Activated naive CD4-positive, alpha-beta T cell treated with anti-CD3 and anti-CD28 coated beads, Interleukin-2, amount 50 U/mL, for 72 hours (primary cell): ENCODE measurements around the gene PTPRR. TPM values are rescaled to one million over a fixed set of nuclear protein-coding genes. Genes with fewer than 3 reads are reported as not detected.

Experiments
- ATAC-seq, 2 donors: fragments of 150-1000 bp; cut with Tn5 transposase; 2 replicates each; pipeline ENCODE4 v1.10.0; 2021; ENCODE audit warnings: mild to moderate bottlenecking in 2 of 2, moderate library complexity in 2 of 2
- DNase-seq, 2 donors: peaks; one replicate each; pipeline ENCODE4 v3.0.0; 2021 to 2022; ENCODE audit warnings: low spot score in 2 of 2
- H3K27ac Mint-ChIP-seq, 2 donors: one replicate each; pipeline ENCODE4 v1.8.0; 2022; ENCODE audit warnings: mild to moderate bottlenecking in 2 of 2, mixed read lengths in 2 of 2
- H3K36me3 Mint-ChIP-seq, 2 donors: one replicate each; pipeline ENCODE4 v1.8.0; 2022; ENCODE audit warnings: mixed read lengths in 2 of 2
- H3K9me3 Mint-ChIP-seq, 2 donors: one replicate each; pipeline ENCODE4 v1.8.0; 2022; ENCODE audit warnings: mixed read lengths in 2 of 2
- total RNA-seq, 2 donors: library from RNA; stranded (reverse); gene quantifications; one replicate each; pipeline ENCODE4 v1.2.3, GENCODE V29; 2022

Gene PTPRR, protein sequence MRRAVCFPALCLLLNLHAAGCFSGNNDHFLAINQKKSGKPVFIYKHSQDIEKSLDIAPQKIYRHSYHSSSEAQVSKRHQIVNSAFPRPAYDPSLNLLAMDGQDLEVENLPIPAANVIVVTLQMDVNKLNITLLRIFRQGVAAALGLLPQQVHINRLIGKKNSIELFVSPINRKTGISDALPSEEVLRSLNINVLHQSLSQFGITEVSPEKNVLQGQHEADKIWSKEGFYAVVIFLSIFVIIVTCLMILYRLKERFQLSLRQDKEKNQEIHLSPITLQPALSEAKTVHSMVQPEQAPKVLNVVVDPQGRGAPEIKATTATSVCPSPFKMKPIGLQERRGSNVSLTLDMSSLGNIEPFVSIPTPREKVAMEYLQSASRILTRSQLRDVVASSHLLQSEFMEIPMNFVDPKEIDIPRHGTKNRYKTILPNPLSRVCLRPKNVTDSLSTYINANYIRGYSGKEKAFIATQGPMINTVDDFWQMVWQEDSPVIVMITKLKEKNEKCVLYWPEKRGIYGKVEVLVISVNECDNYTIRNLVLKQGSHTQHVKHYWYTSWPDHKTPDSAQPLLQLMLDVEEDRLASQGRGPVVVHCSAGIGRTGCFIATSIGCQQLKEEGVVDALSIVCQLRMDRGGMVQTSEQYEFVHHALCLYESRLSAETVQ
- not detected for total RNA-seq

DNA sequence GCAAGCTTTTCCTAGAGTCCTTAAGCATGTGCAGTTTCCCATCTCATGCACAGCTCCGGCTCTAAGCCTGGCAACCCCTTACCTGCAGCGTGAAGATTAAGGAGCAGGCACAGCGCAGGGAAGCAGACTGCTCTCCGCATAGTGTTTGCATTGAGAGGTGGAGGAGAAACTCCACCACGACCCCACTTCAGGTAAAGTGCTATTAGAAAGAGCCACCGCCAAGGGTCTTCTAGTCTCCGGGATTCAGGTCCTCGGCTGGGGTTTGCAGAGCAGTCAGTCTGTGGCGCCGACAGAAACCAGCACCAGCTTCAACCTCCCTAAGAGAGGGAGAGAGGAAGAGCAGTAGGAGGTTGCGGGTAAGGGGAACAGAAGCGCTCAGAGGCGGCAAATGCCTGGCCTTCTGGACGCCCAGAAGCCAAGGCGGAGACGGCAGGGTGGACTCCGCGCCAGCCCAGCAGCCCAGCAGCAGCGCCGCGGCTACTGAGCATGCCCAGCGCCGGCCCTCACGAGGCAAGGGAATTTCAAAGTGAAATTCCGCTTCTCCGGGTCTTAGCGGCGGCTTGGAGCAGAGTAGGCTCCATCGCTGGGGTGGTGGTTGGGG lies at the start of gene PTPRR:
PTPRR (minus strand) TSS at position 488 of the 601 bp plus-strand sequence; CDS start at position 140, 348 bp downstream.
- H3K27ac Mint-ChIP-seq, result no peak within 1 kb of the TSS
- no peak for ATAC-seq
- no peak for DNase-seq
- H3K36me3 Mint-ChIP-seq, result no peaks in the 10 kb centered on the region
- peaks cover 0 to 10% of the 10 kb centered on the region in 2 donors for H3K9me3 Mint-ChIP-seq

DNA sequence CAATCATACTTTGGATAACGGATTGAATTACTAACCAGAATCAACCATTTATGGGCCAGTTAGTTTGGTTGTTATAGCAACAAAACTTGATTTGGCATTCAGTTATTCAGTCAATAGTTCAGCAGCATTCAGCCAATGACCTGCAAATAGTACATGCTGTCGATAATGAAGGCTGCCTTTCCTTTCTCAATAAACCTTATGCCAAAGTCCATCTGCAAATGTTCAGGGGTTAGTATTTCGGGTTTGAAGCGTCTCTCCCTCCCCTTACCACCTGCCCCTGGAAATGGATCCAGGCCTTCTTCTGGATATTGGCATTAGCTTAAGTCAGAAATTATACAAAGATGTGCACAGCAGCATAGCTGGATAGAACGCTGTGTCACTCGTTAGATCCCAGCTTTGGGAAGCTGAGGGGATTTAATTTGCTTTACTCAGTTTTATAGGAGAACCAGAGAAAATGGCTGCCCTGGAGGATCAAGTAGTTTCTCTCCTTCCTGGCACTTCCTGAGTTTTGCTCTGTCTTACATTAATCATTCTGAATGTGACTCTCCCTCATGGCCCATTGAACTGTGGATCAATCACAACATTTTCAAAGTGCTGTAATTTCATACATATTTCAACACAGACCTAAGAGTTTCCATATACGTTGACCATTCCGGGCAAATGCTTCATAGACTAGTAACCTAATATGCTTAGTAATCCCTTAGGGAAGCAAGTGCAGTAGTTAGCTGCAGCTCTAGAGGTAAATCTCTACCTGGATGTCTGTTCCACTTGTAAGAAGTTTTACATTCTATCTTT lies 46.7 kb upstream of the PTPRR start:
- Mint-ChIP-seq H3K27ac (no peak overlapping the region), H3K36me3 (no peaks in the 10 kb centered on the region), H3K9me3 (peaks cover 6 to 11% of the 10 kb centered on the region in 2 donors)
- DNase-seq (no peak), ATAC-seq (no peak)

DNA sequence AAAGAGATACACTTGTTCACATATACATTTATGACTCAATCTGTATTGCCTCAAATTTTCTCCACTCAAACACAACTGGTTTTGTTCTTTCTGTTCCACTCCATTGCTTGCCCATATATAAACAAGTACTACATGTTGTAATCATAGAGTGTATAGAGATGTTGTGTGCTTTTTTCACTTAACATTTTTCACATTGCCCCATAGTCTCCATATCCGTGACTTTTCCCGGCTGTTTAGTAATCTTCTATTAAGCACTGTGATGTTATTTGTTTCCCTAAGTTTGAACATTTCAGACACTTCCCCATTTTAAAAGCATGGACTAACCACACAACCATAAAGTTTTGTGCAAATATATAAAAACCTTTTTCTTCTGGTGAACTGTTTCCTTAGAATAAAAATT lies 45.5 kb upstream of the PTPRR start:
- ATAC-seq, result no peak
- H3K27ac Mint-ChIP-seq, result no peak overlapping the region
- H3K9me3 Mint-ChIP-seq, result peaks cover 8 to 11% of the 10 kb centered on the region in 2 donors
- no peaks in the 10 kb centered on the region for H3K36me3 Mint-ChIP-seq
- DNase-seq, result no peak

DNA sequence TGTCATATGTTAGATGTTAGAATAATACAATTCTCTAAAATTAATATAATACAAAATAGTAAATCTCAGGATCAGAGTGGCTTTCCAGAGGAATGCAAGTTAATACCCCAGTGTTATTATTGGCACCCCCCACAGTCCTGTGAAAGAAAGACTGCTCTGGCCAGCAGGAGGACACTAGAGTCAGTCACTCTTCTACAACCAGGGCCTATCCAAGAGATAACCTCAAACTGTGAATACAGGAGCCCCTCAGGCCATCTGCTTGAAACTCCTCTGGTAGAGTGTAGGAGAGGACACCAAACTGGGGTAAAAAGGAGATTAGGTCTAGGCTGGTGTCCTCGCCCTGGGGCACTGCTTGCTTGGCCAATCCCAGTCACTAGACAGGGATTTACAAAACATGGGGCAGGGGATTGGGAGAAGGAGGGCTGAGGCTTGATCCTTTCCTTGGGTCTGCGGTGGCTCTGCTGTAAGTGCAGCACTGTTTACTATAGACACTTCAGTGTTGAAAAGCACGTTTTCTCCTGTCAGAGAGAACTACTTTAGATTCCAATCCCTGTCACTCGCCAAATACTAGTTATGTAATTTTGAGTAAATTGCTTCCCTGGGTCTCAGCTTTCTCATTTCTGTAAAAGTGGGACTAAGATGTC lies 44.5 kb upstream of the PTPRR start:
- Mint-ChIP-seq H3K9me3 (peaks cover 8 to 11% of the 10 kb centered on the region in 2 donors), H3K27ac (no peak overlapping the region), H3K36me3 (no peaks in the 10 kb centered on the region)
- no peak for DNase-seq
- ATAC-seq, result no peak

DNA sequence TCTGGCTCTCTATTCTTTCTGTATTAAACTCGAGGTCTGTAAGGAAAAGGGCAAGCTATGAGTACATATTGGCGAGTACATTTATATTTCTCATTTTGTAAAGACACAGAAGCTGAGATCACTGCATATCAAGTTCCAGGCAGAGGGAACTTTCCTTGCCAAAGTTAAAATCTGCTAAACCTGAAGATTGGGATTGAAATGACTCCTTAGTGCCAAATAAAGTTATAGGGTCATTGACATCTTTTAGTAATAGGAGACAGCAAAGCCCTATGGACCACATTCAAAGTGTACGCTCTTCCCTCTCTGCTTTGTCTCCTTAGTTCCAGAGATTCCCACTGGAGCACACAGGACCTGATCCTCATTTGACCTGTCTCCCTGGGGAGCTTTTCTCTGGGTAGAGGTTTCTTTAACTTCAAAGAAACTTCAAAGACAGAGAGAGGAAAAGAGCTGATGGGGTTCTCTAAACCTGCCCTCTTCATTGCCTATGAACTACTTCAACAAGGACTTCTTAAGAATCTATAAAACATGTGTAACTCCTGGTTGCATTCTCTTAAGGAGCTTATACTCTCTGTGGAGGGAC lies 42.6 kb upstream of the PTPRR start:
- no peak for DNase-seq
- Mint-ChIP-seq H3K9me3 (peaks cover 11 to 14% of the 10 kb centered on the region in 2 donors), H3K36me3 (no peaks in the 10 kb centered on the region), H3K27ac (no peak overlapping the region)
- ATAC-seq, result no peak

DNA sequence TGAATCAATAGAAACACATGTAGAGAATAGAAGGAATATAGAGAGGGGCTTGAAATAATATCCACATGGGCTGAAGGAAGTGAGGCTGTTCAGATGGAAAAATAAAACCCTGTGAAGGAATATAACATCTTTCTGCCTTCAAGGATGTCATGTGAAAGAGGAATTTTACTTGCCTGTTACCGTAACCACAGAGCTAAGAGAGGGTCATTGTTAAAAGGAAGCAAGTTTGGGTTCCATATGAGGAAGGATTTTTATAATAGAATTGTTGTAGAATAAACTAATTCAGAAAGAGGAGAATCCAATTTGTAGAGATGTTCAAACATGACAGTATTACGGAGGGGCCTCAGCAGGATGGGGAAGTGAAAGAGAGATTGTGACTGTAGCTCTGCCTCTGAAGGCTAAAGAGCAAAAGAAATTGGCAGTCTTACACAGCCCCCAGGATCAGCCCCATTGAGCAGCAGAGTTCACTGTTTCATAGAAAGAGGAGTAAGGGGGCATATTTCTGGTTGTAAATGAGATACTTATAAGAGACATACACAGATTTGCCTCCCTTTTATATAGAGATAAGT lies 41.8 kb upstream of the PTPRR start:
- peaks cover 11 to 16% of the 10 kb centered on the region in 2 donors for H3K9me3 Mint-ChIP-seq
- no peaks in the 10 kb centered on the region for H3K36me3 Mint-ChIP-seq
- DNase-seq (no peak), ATAC-seq (no peak)
- H3K27ac Mint-ChIP-seq, result no peak overlapping the region

DNA sequence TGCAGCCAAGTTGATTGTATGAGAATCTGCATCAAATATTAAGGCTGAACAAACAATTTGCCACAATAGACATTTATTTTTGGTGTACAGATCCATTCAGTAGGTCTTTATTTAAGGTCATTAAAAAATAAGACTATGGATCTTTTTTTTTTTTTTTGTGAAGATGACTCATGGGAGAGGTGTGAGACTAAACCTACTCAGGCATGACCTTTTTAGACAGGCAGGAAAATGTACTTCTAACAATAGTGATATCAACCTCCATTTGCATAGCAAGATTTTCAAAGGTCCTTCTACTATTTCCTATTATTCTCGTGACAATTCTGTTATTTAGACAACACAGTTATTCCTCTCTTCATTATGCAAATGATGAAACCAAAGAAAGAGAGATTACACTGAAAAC lies 39.9 kb upstream of the PTPRR start:
- Mint-ChIP-seq H3K36me3 (no peaks in the 10 kb centered on the region), H3K9me3 (peaks cover 11 to 16% of the 10 kb centered on the region in 2 donors), H3K27ac (no peak overlapping the region)
- no peak for ATAC-seq
- DNase-seq, result no peak

DNA sequence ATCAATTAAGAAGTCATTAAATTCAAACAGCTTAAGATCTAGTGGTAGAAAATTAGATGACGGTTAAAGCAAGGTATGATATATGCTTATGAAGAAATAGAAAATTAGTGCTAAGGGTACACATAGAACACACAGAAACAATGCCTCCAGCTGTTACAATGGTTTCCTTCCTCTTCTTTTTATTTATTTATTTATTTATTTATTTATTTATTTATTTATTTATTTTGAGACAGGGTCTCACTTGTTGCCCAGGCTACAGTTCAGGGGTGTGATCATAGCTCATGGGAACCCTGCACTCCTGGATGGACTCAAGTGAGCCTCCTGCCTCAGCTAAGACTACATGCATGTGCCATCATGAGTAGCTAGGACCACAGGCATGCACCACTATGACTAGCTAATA lies 34.9 kb upstream of the PTPRR start:
- no peak for ATAC-seq
- Mint-ChIP-seq H3K36me3 (no peaks in the 10 kb centered on the region), H3K27ac (no peak overlapping the region), H3K9me3 (peaks cover 0 to 8% of the 10 kb centered on the region in 2 donors)
- DNase-seq, result no peak

DNA sequence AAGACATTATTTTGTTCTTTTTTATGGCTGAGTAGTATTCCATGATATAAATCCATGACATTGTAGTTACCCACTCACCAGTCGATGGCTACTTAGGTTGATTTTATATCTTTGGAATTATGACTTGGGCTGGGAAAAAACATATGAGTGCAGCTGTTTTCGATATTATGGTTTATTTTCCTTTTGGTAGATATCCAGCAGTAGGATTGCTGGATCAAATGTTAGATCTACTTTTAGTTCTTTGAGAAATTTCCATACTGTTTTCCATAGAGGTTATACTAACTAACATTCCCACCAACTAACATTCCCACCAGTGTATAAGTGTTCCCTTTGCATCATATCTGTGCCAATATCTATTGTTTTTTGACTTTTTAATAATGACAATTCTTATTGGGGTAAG lies 29.9 kb upstream of the PTPRR start:
- peaks cover 0 to 2% of the 10 kb centered on the region in 2 donors for H3K9me3 Mint-ChIP-seq
- ATAC-seq, result no peak

DNA sequence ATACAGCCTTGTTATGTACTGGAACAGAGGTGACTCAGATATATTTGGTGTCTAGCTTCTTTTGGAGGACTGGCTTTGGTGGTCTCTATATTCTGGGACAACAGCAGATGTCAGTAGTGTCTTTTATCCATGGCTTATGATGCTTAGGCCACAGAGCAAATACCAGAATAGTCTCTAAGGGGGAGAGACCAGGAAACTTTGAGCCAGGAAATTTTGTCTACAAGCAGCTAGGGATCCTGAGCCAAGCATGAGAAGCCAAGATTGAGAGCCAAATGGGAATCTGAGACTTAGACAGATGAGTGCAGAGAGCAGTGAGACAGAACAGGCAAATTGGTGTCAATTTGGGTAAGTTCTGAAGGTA lies 28.4 kb upstream of the PTPRR start:
- ATAC-seq (no peak), DNase-seq (no peak)
- Mint-ChIP-seq H3K9me3 (peaks cover 4 to 6% of the 10 kb centered on the region in 2 donors), H3K36me3 (no peaks in the 10 kb centered on the region), H3K27ac (no peak overlapping the region)

More for the DNA sequence above, 29.9 kb upstream of the PTPRR start:
- no peaks in the 10 kb centered on the region for H3K36me3 Mint-ChIP-seq
- H3K27ac Mint-ChIP-seq, result no peak overlapping the region
- no peak for DNase-seq

DNA sequence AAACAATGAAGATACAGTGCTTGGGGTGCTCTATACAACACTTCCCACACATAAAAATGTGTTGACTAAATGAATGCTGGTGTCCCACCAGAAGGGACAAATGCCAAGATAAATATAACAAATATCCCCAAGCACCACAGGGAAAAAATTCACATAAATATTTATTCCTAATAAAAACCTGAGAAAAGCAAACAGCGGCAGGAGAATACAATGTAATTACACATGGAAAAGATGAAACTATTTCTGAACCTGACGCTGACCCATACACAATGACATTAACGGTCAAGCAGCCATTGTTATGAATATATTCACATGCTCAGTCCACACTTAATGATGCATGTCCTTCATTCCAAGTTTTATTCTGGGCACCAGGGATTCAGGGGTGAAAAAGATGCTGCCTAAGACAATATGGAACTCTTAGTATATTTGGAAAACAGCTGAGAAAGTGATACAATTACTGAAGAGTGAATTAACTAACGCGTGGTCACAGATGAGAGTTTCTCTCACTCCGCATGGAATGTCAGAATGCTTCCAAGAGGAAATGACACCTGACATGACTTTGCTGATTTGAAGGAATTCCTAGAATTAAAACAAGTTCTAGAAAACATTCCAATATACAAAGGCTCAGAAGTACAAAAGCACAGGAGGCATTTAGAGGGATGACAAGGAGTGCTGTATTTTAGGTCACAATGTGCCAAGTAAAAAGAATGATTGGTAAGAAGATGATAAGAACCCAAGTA lies 27.9 kb upstream of the PTPRR start:
- no peaks in the 10 kb centered on the region for H3K36me3 Mint-ChIP-seq
- ATAC-seq, result no peak

DNA sequence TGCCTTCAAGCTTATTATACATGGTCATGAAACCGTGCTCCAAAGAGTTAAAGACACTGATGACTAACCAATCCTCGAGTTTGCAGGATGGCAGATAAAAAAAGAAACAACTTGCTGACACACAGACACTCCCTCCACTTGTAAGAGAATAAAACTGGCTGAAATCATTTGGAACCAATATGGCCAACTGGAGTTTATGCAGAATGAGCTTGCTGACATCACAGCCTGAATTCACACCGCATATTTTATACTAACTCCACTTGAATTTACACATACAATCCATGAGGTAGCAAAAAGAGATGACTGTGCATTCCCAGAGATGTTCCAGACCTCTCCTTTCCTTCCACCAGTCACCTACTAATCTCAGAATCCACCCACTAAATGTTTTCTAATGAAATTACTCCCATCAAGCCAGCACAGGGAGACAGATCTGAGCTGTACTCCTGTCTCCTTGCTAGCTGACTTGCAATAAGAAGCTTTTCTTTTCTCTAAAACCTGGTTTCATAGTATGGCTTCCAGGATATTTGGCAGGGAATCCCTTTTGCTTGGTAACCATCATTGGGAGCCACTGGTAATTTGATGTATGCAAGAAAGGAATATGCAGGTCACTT lies 15.8 kb upstream of the PTPRR start:
- H3K27ac Mint-ChIP-seq, result no peak overlapping the region
- DNase-seq (no peak), ATAC-seq (no peak)
- H3K36me3 Mint-ChIP-seq, result no peaks in the 10 kb centered on the region
- H3K9me3 Mint-ChIP-seq, result peaks cover 0 to 3% of the 10 kb centered on the region in 2 donors

More for the DNA sequence above, 27.9 kb upstream of the PTPRR start:
- no peak for DNase-seq
- H3K9me3 Mint-ChIP-seq, result peaks cover 7 to 11% of the 10 kb centered on the region in 2 donors
- no peak overlapping the region for H3K27ac Mint-ChIP-seq

DNA sequence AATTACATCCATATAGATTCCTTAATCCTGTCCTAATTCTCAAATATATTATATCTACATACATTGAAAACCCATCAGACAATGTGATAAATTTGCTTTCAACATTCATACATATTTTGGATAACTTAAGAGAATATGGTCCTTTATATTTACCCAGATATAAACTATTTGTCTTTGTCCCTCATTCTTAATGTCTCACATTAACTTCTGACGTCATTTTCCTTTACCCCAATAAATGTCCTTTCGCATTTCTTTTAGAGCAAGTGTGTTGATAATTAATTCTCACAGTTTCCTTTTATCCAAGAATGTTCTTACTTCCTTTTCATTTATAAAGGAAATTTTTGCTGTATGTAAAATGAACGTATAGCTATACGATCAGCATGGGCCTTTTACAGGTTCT lies 12.6 kb upstream of the PTPRR start:
- Mint-ChIP-seq H3K36me3 (no peaks in the 10 kb centered on the region), H3K9me3 (peaks cover 0 to 3% of the 10 kb centered on the region in 2 donors), H3K27ac (no peak overlapping the region)
- ATAC-seq (no peak), DNase-seq (no peak)

DNA sequence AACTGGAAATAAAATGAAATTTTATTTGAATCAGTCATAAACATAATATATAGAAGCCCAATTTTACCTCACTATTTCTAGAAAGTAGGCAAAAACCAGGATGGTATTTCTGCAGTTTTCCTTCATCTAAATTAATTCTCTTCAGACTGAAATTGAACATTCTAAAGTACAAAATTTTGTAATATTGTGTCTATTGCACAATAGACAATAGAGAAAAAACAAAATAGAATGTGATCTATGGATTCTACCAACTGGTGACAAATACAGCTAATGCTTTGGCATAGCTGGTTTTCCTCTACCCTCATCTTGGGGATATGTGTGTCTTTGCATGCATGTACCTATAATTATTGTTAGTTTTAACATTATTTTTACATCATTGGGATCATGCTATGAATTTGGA lies 8.5 kb upstream of the PTPRR start:
- no peak for ATAC-seq
- no peak overlapping the region for H3K27ac Mint-ChIP-seq

DNA sequence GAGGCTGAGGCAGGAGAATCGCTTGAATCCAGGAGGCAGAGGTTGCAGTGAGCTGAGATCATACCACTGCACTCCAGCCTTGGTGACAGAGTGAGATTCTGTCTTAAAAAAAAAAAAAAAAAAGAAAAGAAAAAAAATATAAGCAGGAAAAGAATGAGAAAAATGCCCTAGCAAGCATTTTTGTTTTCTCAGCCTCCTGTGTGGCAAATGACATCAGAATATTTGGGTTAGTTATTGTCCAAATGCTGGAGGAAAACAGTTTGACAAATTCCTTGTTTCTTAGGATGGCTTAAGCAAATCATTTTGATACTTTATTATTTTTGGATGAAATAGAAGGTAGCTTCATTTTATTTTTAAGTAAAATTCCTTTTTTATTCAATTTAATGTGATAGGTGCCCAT lies 7.5 kb upstream of the PTPRR start:
- no peak for ATAC-seq
- no peaks in the 10 kb centered on the region for H3K36me3 Mint-ChIP-seq
- H3K9me3 Mint-ChIP-seq, result no peaks in the 10 kb centered on the region
- DNase-seq, result no peak
- H3K27ac Mint-ChIP-seq, result no peak overlapping the region

More for the DNA sequence above, 8.5 kb upstream of the PTPRR start:
- no peaks in the 10 kb centered on the region for H3K36me3 Mint-ChIP-seq
- no peaks in the 10 kb centered on the region for H3K9me3 Mint-ChIP-seq
- no peak for DNase-seq
